ENCODE data around the gene B9D2. TPM values are rescaled to one million over a fixed set of nuclear protein-coding genes. Genes with fewer than 3 reads are reported as not detected.
"Not testable (repeated sequence)": the region's sequence is repeated elsewhere in the genome, so short reads cannot be mapped to it uniquely, and the experiment has no call there.

B9D2 gene
- total RNA-seq, 1 donor from 2014 or later: 7.4 TPM

DNA sequence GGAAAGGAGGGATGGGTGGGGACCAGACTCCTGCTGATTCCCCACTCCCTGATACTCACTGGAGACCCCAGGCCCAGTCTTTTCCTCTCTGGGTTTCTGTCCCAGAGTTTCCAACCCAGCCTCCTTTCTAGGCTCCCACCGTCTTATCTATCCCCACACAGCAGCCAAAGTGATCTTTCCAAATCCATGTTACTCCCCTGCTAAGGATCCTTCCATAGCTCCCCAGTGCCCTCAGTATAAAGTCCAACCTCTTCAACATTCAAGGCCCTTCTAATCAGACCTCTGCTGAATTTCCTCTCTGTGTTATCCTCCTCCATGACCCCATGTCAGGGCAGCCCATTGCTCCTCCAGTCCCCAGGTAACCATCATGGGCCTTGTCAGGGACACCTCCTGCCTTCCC, 8.9 kb downstream of the B9D2 start:
- DNase-seq (ENCODE audit: low read depth): no peak

DNA sequence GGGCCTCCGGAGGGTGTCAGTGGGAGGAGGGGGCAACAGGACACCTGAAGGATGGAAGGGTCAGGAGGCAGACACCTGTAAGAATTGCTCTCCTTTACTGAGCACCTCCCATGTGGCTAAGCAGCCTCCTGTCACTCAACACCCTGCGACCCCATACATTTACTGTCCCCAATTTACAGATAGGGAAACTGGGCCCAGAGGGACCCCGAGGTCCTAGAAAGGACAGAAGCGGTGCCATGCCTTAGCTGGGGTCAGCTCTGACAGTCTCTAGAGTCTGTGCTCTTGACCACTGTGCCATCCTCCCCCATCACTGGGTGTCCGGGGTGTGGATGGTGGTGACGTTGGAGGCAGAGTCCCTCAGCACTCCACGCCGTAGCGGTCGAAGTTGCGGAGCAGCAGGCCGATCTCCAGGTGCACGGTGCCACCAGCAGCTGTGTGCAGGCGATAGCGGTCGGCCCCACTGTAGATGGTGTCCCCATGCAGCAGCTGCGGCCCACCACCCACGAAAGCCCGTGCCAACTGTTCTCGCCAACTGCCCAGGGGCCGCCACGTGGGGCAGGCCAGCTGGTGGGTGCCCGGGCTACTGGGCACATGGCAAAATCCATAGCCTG, 9.5 kb downstream of the B9D2 start:
- DNase-seq (ENCODE audit: low read depth): no peak

DNA sequence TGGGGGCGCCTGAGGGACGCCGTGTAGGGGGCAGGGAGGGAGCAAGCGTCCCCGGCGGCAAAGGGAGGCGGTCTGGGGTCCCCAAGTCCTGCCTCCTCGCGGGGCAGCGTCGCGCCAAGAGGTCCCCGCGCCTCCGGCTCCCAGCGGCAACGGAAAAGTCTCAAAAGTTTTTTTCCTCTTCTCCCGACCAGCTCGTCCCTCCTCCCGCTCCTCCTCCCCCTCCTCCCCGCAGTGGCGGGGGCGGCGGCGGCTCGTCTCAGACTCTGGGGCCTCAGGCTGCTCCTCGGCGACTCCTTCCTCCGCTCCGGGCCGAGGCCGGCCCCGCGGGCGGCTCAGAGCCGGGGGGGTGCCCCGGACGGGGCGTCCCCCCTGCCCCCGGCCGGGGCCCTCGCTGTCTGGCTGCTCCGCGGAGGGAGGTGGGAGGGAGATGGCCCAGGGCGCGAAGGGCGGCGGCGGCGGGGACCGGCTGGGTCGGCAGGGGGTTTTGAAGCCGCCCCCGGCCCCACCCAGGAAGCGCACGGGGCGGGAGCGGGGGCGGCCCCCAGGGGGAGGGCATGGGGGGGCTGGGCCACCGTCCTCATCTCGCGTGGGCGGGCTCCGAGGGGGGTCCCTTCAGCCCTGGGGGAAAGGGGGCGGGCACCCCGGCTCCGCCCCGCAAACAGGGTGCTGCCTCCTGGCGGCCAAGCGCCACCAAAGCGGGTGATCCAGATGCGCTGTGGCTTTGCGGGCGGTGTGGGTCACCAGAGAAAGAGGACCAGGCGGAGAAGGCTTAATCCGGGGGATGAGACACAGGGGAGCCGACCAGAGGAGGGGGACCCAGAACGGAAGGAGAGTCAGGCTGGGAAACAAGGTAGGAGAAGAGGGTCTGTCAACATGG, 10.2 kb downstream of the B9D2 start, which contains the start of gene TGFB1:
TSS of gene TGFB1 (minus strand) at position 457 of the 877 bp plus-strand sequence. CDS start 878 bp downstream, outside the sequence.
- DNase-seq (ENCODE audit: low read depth): peak; percentile 54

DNA sequence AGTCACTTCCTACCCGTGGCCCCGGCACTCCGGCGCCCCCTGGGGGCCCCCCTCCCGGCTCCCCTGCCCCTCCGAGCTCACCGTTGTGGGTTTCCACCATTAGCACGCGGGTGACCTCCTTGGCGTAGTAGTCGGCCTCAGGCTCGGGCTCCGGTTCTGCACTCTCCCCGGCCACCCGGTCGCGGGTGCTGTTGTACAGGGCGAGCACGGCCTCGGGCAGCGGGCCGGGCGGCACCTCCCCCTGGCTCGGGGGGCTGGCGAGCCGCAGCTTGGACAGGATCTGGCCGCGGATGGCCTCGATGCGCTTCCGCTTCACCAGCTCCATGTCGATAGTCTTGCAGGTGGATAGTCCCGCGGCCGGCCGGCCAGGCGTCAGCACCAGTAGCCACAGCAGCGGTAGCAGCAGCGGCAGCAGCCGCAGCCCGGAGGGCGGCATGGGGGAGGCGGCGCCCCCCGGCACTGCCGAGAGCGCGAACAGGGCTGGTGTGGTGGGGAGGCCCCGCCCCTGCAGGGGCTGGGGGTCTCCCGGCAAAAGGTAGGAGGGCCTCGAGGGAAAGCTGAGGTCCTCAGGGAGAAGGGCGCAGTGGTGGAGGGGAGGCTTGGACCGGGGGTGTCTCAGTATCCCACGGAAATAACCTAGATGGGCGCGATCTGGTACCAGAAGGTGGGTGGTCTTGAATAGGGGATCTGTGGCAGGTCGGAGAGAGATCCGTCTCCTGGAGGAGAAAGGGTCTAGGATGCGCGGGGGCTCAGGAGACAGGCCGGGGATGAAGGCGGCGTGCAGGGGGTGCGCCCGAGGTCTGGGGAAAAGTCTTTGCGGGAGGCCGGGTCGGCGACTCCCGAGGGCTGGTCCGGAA, 11.1 kb downstream of the B9D2 start:
- peak; percentile 22 for DNase-seq (ENCODE audit: low read depth)

DNA sequence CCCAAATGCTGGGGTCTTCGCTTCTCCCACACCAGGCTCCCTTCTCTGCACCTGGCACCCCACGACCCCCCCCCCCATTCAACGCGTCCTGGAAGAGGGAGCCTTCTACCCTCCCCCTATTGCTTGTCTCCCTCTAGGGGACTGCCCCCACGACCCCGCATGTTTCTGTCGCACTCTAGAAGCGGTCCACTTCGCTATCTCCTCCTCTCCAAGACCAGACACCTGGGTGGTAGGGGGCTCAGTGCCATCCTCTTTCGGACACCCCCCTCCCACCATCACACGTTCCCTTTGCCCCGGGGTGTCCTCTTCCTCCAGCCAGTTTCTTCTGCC, 11.7 kb downstream of the B9D2 start:
- DNase-seq (ENCODE audit: low read depth): no peak

DNA sequence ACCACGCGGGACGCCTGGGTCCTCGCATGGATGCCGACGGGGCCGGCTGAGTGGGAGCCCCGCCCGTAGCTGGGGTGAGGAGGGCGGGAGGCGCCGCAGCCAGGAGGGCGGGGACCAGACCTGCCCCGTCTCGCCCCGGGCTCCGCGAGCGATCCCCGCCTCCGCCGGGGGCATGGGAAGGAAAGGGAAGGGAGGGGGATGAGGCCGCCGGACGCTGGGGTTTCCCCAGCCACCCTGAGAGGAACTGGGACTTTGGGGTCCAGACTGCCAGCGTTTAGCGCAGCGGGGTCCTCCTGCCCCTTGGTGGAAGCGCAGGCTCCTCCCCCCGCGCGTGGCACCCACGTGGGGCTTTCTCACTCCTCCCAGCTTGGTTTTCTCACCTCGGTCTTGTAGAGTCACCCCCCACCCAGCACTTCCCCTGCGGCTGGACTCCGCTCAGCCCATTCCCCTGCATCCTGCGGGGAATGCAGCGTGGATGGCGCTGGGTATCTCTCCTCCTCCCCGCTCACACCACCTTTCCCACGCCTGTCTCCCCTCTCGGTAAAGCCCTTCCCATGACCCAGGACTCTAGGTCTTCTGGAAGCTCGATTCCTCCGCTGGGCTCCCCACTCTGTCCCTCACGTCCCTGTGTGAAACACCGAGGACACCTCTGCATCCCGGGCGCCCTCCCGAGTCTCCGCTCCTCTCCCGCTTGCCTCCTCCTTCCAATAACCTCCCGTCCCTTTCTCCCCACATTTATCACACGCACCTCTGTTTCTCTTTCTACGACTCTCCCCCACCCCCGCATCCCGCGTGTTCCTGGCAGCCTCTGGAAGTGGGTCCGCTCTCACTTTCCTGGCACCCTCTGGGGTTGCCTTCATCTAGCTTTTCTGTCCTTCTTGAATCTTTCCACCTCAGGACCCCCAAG, 12.4 kb downstream of the B9D2 start:
- no peak for DNase-seq (ENCODE audit: low read depth)

DNA sequence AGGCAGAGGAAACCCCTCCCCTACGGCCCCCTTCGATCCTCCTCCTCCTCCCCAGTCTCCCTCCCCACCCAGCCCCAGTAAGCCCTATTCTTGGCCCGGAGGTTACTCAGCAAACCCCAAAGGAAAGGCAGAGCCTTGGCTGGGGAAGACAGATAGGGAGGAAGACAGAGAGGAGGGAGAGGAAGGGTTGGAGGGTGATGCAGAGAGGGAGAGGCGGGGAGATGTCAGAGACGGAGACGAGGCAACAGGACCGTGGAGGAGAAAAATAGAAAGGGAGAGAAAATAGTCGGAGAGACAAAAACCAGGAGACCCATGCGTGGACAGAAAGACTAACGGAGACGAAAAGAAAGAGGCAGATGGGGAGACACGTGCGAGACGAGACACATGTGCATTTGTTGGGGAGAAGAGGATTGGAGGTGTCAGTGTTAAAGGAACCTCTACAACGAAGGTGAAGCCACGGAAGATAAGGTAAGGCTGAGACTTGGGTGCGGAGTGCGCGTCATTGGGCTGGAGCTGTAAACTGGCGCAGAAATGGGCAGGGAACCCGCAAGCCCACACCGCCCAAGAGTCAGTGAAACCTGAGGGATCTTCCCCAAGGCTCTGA, 13.1 kb downstream of the B9D2 start:
- DNase-seq (ENCODE audit: low read depth): no peak

DNA sequence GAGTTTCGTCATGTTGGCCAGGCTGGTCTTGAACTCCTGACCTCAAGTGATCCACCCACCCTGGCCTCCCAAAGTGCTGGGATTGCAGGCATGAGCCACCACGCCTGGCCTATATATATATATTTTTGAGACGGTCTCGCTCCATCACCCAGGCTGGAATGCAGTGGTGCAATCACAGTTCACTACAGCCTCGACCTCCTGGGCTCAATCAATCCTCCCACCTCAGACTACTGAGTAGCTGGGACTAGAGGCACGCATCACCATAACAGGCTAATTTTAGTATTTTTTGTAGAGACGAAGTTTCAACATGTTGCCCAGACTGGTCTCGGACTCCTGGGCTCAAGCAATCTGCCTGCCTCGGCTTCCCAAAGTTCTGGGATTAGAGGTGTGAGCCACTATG, 17.0 kb downstream of the B9D2 start:
- DNase-seq (ENCODE audit: low read depth): not testable (repeated sequence)

DNA sequence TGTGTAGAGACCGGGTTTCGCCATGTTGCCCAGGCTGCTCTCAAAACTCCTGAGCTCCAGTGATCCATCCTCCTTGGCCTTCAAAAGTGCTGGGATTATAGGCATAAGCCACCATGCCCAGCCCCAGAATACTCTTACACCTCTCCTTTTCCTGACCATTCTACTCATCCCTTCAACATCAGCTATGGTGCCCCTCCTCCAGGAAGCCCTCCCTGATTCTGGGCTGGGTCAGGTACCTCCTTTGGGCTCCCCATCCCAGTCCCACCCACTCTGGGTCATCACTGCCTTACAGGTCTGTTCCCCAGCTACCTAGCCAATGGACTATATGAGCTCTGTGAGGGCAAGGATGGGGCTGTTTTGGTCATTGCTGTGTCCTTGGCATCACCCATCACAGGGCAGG, 19.8 kb downstream of the B9D2 start:
- no peak for DNase-seq (ENCODE audit: low read depth)

DNA sequence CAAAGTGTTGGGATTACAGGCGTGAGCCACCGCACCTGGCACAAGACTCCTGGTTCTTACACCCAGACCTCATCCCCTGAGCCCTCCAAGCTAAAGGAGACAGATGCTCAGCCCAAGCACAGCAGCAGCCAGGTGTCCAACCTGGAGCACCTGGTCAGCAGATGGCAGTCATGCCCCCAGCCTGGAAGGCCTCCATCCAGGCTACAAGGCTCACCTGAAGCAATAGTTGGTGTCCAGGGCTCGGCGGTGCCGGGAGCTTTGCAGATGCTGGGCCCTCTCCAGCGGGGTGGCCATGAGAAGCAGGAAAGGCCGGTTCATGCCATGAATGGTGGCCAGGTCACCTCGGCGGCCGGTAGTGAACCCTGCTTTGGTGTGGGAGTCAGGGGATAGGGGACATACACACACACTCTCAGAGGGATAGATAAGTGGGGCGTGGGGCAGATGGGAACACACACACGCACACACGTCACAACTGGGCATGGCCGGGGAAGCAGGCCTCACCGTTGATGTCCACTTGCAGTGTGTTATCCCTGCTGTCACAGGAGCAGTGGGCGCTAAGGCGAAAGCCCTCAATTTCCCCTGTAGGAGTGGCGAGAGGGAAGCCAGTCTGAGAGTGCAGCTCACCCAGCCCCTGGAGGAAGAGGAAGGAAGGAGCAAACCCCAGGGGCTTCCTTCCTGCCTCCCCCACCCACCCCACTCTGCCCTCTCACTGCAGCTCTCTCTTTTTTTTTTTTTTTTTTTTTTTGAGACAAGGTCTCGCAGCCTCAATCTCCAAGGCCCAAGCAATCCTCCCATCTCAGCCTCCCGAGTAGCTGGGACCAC, 22.1 kb downstream of the B9D2 start:
- no peak for DNase-seq (ENCODE audit: low read depth)

DNA sequence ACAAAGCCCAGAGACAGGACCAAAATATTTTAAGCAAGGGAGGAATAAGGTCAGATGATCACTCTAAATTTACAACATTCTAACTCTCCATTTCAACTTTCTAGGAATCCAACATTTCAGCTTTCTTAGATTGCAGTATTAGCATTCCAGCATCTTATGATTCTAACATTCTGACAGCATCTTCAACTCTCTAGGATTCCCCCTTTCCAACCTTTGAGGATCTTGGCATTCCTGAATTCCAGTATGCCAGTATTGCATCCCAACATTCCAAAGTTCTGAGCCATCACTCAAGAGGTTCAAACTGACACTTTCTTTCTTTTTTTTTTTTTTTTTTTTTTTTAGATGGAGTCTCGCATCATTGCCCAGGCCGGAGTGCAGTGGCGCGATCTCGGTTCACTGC, 24.0 kb downstream of the B9D2 start:
- peak; percentile 88 for DNase-seq (ENCODE audit: low read depth)

DNA sequence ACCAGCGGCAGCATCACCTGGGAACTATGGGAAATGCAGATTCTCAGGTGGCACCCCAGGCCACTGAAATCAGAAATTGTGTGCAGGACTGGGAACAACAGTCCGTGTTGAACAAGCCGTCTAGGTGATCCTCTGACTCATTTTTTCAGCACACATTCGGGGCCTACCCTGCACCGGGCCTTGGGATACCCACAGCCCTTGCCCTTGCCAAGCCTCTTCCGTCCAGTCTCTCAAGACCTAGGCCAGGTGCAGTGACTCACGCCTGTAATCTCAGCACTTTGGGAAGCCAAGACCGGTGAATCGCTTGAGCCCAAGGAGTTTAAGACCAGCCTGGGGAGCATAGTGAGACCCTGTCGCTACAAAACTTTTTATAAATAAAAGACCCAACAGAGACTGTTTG, 28.5 kb downstream of the B9D2 start:
- DNase-seq (ENCODE audit: low read depth): no peak

DNA sequence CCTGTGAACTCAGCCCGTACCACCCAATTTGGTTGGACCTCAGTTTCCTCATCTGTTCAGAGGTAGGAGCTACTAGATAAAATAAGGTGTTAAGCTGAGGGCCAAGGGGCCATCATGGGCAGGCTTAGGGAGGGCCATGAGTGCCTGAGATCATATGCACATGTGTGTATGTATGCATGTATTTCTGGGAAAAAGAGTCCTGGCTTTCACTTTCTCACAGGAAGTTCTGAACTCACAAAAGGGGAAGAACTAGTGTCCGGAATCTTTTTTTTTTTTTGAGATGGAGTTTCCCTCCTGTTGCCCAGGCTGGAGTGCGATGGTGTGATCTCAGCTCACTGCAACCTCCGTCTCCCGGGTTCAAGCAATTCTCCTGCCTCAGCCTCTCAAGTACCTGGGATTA, 29.2 kb downstream of the B9D2 start:
- no peak for DNase-seq (ENCODE audit: low read depth)

DNA sequence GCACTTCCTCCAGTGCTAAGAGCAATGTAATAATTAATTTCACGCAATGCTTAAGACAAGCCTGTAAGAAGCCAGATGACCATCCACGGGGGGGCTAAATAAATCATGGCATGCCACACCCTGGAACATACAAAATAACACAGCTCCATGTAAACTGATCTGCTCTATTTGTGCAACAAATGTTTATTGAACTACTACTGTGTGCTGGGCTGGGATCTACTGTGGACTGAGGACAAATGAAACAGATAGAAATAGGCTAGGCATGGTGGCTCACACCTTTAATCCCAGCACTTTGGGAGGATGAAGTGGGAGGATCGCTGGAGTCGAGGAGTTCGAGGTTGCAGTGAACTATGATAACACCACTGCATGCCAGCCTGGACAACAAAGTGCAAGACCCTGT, 31.5 kb downstream of the B9D2 start:
- no peak for DNase-seq (ENCODE audit: low read depth)

DNA sequence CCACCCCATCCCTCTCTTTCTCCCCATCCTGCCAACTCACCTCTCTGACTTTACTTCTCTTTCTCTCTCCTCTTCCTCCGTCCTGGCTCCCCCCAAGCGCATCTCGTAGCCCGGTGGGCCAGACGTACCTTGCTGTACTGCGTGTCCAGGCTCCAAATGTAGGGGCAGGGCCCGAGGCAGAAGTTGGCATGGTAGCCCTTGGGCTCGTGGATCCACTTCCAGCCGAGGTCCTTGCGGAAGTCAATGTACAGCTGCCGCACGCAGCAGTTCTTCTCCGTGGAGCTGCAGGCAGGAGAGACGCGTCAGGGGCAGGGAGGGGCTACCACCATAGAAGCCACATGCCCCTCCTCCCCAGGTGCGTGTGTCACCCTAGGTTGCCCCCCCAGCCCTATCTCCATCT, 31.9 kb downstream of the B9D2 start:
- no peak for DNase-seq (ENCODE audit: low read depth)

DNA sequence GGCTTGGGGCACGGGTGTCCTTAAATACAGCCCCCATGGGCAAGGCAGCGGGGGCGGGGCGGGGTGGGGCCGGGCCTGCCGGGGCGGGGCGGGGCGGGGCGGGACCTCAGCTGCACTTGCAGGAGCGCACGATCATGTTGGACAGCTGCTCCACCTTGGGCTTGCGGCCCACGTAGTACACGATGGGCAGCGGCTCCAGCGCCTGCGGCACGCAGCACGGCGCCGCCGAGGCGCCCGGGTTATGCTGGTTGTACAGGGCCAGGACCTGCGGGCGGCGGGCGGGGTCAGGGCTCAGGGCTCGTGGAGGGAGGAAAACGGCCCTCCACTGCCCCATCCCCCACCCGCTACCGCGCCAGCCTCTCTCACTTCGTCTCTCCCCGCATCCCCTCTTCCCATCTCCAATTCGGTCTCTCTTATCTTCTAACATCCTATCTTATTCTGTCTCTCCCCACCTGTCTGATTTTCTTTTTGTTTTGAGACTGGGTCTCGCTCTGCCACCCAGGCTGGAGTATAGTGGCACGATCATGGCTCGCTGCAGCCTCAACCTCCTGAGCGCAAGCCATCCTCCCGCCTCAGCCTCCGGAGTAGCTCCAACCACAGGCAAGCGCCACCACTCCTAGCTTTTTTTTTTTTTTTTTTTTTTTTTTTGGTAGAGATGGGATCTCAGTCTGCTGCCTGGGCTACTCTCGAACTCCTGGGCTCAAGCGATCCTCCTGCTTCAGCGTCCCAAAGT, 32.8 kb downstream of the B9D2 start:
- no peak for DNase-seq (ENCODE audit: low read depth)

DNA sequence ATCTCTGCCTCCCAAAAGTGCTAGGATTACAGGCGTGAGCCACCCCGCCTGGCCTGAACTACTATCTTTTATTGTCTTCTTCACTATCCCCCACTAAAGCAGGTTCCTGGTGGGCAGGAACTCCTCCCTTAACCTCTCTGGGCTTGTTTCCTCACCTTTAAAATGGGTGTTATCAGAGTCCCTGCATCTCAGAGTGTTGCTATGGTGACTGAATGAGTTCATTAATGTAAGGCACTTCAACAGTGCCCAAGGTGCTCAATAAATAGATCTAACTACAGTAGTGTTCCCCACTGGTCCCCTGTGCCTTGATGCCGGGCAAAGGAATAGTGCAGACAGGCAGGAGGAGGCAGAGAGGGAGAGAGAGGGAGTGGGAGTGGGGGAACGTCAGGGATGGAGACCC, 33.5 kb downstream of the B9D2 start:
- DNase-seq (ENCODE audit: low read depth): no peak

DNA sequence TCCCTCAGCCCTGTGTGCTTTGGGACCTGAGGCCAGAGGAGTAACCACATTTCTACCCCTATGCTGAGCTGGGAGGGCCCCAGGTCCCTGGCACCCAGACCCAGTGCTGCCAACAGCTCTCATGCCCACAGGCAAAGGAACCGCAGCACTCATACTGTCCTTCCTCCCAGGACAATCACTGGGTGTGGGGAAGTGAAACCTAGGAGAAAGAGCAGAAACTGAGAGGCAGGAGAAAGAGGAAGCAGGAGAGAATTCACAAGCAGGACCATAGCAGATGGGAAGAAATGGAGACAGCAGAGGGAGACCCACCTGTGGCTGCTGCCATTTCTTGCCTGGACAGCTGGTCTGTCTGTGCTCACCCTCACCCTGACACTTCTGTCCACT, 35.1 kb downstream of the B9D2 start:
- DNase-seq (ENCODE audit: low read depth): no peak

DNA sequence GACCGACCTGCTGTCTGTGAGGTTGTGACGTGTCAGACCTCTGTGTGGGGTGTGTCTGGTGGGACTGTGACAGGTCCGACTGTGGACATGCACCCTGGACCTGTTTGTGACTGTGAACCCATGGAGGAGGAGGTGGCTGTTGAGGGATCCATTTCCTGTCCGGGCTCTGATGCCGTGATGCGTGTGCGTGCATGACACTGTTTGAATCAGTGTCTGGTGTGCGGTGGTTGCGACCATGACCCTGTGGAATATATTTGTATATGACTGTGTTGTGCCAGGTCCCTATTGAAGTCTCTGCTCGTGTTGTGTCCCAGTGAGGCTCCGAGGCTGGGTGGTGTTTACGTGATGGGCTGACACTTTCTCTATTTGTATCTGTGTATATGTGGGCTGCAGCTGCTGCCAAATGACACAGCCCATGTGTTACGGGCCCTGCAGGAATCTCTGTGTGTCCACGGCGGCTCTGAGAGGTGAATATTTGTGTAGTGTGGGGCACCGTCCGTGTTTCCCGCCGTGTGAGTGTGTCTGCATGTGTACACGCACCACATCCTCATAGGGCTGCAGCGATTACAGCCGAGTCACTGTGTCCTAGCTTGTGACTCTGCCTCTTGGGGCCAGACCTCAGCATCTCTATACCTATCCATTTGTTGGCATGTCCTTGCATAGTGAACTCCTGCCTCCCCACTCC, 35.6 kb downstream of the B9D2 start:
- DNase-seq (ENCODE audit: low read depth): no peak

Data from renal cortical epithelial cell (primary cell).